ENCODE measurements around the gene PKLR. TPM values are rescaled to one million over a fixed set of nuclear protein-coding genes. Genes with fewer than 3 reads are reported as not detected.
"Not testable (repeated sequence)": the region's sequence is repeated elsewhere in the genome, so short reads cannot be mapped to it uniquely, and the experiment has no call there.

The PKLR gene
- total RNA-seq = not detected

GRCh38 chr1:155301342-155301841 lies at the start of gene PKLR:
Gene PKLR, minus strand, starts transcription at chr1:155301438. Its CDS starts 43 bp downstream, at chr1:155301395.
- peaks cover 14 to 17% of the 10 kb centered on the region in 2 donors for H3K27me3 Mint-ChIP-seq
- ATAC-seq = no peak
- no peak for DNase-seq (ENCODE audit: low spot score)
- H3K4me3 Mint-ChIP-seq = no peak within 1 kb of the TSS
- H3K9me3 Mint-ChIP-seq = no peaks in the 10 kb centered on the region
- H3K4me1 Mint-ChIP-seq (ENCODE audit: low read depth in 2 of 2) = peaks cover 0 to 3% of the 10 kb centered on the region in 2 donors
- H3K36me3 Mint-ChIP-seq = no peaks in the 10 kb centered on the region
- no peak within 1 kb of the TSS for H3K27ac Mint-ChIP-seq

DNA sequence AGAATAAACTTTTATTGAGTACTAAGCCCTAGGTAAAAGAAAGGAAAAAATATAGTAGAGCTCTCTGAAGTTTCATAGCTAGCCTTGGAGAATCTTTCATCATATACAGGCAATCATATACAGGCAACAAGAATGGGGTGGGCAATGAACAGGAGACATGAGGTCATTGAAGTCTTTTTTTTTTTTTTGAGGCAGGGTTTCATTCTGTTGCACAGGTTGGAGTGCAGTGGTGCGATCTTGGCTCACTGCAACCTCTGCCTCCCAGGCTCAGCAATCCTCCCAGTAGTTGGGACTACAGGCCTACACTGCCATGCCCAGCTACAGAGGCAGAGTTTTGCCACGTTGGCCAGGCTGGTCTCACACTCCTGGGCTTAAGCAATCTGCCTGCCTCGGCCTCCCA lies 41.6 kb upstream of the PKLR start:
- Mint-ChIP-seq H3K27ac (no peak overlapping the region), H3K27me3 (no peaks in the 10 kb centered on the region), H3K4me1 (ENCODE audit: low read depth in 2 of 2) (no peaks in the 10 kb centered on the region), H3K4me3 (no peak overlapping the region), H3K36me3 (peaks cover 44% of the 10 kb centered on the region), H3K9me3 (no peaks in the 10 kb centered on the region)
- ATAC-seq (no peak), DNase-seq (ENCODE audit: low spot score) (no peak)

- Mint-ChIP-seq H3K36me3 (peaks cover 31% of the 10 kb centered on the region), H3K4me3 (no peak overlapping the region), H3K27me3 (no peaks in the 10 kb centered on the region), H3K4me1 (ENCODE audit: low read depth in 2 of 2) (no peaks in the 10 kb centered on the region), H3K27ac (peak overlapping the region in 1 of 2 donors; percentile 8), H3K9me3 (no peaks in the 10 kb centered on the region)
- DNase-seq (ENCODE audit: low spot score) = no peak
- ATAC-seq = no peak
These were observed 38.4 kb upstream of the PKLR start for GRCh38 chr1:155339515-155340097.

DNA sequence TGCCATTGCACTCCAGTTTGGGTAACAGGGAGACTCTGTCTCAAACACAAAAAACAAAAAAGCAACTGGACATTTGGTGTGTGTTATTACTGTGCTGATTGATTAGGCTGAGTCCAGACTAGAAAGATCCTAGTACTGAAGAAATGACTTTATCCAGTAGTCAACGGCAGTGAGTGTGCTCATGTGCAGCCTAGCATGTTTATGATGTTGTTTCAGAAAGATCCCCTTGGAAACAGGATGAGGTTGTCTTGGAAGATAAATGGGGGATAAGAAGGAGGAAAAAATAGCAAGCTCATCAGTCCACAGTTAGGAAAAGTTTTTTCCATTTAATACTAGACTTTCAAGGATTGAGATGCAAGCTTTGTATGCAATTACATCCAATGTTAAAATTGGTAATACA lies 33.7 kb upstream of the PKLR start:
- Mint-ChIP-seq H3K4me1 (ENCODE audit: low read depth in 2 of 2) (peaks cover 7 to 8% of the 10 kb centered on the region in 2 donors), H3K27me3 (no peaks in the 10 kb centered on the region), H3K36me3 (peaks cover 29% of the 10 kb centered on the region), H3K4me3 (no peak overlapping the region), H3K9me3 (no peaks in the 10 kb centered on the region), H3K27ac (no peak overlapping the region)
- DNase-seq (ENCODE audit: low spot score) (no peak), ATAC-seq (no peak)

GRCh38 chr1:155329980-155330598 lies 28.9 kb upstream of the PKLR start:
- peaks cover 7% of the 10 kb centered on the region for H3K36me3 Mint-ChIP-seq

DNA sequence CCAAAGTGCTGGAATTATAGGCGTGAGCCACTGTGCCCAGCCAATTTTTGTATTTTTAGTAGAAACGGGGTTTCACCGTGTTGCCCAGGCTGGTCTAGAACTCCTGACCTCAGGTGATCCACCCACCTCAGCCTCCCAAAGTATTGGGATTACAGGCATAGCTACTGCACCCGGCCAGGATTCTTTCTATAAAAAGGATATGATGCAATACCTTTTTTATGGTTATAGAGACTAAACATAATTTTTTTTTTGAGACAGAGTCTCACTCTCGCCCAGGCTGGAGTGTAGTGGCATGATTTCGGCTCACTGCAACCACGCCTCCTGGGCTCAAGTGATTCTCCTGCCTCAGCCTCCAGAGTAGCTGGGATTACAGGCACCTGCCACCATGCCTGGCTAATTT lies 27.6 kb upstream of the PKLR start:
- H3K27ac Mint-ChIP-seq; H3K36me3 Mint-ChIP-seq; H3K9me3 Mint-ChIP-seq; ATAC-seq; DNase-seq (ENCODE audit: low spot score); H3K4me3 Mint-ChIP-seq; H3K27me3 Mint-ChIP-seq: not testable (repeated sequence)
- H3K4me1 Mint-ChIP-seq (ENCODE audit: low read depth in 2 of 2) = peaks cover 14 to 15% of the 10 kb centered on the region in 2 donors

More at GRCh38 chr1:155329980-155330598, 28.9 kb upstream of the PKLR start:
- no peak for DNase-seq (ENCODE audit: low spot score)
- no peak for ATAC-seq
- Mint-ChIP-seq H3K27ac (peak overlapping the region in 1 of 2 donors; percentile 9), H3K4me1 (ENCODE audit: low read depth in 2 of 2) (peaks cover 14 to 15% of the 10 kb centered on the region in 2 donors), H3K4me3 (no peak overlapping the region), H3K9me3 (no peaks in the 10 kb centered on the region), H3K27me3 (no peaks in the 10 kb centered on the region)

GRCh38 chr1:155327981-155328380 lies 26.7 kb upstream of the PKLR start:
- no peak for DNase-seq (ENCODE audit: low spot score)
- Mint-ChIP-seq H3K27ac (no peak overlapping the region), H3K27me3 (no peaks in the 10 kb centered on the region), H3K36me3 (peaks cover 7% of the 10 kb centered on the region), H3K4me3 (no peak overlapping the region), H3K4me1 (ENCODE audit: low read depth in 2 of 2) (peaks cover 12 to 15% of the 10 kb centered on the region in 2 donors), H3K9me3 (no peaks in the 10 kb centered on the region)
- no peak for ATAC-seq

DNA sequence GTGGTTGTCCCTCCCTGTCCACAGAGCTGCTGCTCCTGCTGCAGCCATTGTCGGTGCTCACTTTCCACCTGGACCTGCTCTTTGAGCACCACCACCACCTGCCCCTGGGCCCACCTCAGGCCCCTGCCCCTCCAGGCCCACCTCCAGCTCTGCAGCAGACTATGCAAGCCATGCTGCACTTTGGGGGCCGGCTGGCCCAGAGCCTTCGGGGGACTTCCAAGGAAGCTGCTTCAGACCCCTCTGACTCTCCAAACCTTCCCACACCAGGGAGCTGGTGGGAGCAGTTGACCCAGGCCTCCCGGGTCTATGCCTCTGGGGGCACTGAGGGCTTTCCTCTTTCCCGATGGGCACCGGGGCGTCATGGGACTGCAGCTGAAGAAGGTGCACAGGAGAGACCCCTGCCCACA lies 25.4 kb upstream of the PKLR start:
- DNase-seq (ENCODE audit: low spot score) = no peak

DNA sequence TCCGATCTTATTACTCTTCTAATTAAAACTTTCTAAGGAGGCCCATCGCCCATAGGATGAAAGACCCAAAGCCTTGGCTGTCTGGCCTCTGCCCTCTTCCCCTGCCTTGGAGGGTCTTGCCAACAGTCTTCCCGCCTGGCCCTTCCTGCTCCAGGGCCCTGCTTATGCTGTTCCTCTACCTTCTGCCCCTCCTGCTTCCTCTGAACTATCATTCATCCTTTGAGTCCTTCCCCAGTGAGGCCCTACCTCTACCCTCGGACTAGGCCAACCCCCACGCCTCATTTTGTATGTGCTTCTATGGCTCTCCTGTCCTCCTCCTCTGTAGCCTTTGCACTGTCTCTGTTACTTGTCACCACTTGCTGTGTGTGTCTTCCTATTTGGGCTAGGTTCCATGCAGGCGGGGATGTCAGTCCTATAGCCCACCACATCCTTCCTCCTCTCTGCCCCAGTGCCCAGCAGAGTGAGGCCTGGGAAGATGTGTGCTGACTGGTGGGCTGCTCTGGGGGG lies 24.8 kb upstream of the PKLR start:
- Mint-ChIP-seq H3K4me1 (ENCODE audit: low read depth in 2 of 2) (peaks cover 18 to 19% of the 10 kb centered on the region in 2 donors), H3K36me3 (peaks cover 7% of the 10 kb centered on the region), H3K4me3 (peak overlapping the region; percentile 92), H3K27ac (peak overlapping the region; percentile 18 to 32), H3K9me3 (no peaks in the 10 kb centered on the region), H3K27me3 (no peaks in the 10 kb centered on the region)
- DNase-seq (ENCODE audit: low spot score) = no peak
- ATAC-seq = no peak

More for the DNA sequence above, 25.4 kb upstream of the PKLR start:
- H3K4me3 Mint-ChIP-seq = no peak overlapping the region
- peaks cover 19% of the 10 kb centered on the region in 2 donors for H3K4me1 Mint-ChIP-seq (ENCODE audit: low read depth in 2 of 2)
- H3K27me3 Mint-ChIP-seq = no peaks in the 10 kb centered on the region
- H3K27ac Mint-ChIP-seq = peak overlapping the region in 1 of 2 donors; percentile 32
- H3K36me3 Mint-ChIP-seq = peaks cover 7% of the 10 kb centered on the region
- no peaks in the 10 kb centered on the region for H3K9me3 Mint-ChIP-seq
- ATAC-seq = no peak

- H3K4me3 Mint-ChIP-seq = peak overlapping the region; percentile 92
These were observed 24.3 kb upstream of the PKLR start for GRCh38 chr1:155325603-155325893.

GRCh38 chr1:155324717-155325602 lies 23.7 kb upstream of the PKLR start:
- Mint-ChIP-seq H3K9me3 (no peaks in the 10 kb centered on the region), H3K27ac (peak overlapping the region; percentile 18 to 44), H3K4me1 (ENCODE audit: low read depth in 2 of 2) (peaks cover 22 to 24% of the 10 kb centered on the region in 2 donors), H3K27me3 (no peaks in the 10 kb centered on the region), H3K4me3 (peak overlapping the region; percentile 92), H3K36me3 (peaks cover 3% of the 10 kb centered on the region)
- DNase-seq (ENCODE audit: low spot score) (peak; percentile 62), ATAC-seq (no peak)

More at GRCh38 chr1:155325603-155325893, 24.3 kb upstream of the PKLR start:
- DNase-seq (ENCODE audit: low spot score) (no peak), ATAC-seq (no peak)
- Mint-ChIP-seq H3K9me3 (no peaks in the 10 kb centered on the region), H3K4me1 (ENCODE audit: low read depth in 2 of 2) (peaks cover 17 to 18% of the 10 kb centered on the region in 2 donors), H3K27ac (peak overlapping the region; percentile 18 to 32), H3K36me3 (peaks cover 2% of the 10 kb centered on the region), H3K27me3 (no peaks in the 10 kb centered on the region)

DNA sequence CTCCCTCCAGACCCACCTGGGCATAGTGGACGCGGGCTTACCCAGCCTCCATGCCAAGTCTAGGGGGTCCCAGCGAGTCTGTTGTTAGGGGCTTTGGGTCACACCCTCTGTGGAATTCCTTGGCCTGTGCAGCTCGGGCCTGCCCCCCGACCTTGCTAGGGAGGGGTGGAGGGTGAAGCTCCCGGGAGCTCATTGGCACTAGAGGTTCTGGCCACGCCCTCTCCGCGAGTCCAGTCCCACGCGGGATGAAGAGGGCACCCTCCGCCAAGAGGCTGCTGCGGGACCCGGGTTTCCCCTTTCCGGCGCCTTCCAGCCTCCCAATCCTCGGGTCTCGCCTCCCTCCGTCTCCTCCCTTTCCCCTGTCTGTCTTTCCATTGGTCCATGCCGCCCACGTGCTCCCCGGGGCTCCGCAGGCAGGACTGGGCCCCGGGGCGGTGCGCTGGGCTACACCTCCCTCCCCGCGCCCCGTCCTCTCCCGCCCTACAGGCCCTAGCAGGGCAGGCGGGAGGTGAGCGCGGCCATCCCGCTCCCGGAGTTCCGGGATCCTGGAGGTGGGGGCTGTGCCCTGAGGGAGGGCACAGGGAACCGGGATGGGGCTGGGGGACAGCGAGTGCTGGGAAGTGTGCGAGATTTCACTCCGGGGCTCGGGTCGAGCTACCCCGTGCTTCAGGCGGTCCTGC lies 22.9 kb upstream of the PKLR start:
- Mint-ChIP-seq H3K4me1 (ENCODE audit: low read depth in 2 of 2) (peaks cover 27 to 29% of the 10 kb centered on the region in 2 donors), H3K36me3 (peaks cover 6% of the 10 kb centered on the region), H3K27ac (peak overlapping the region; percentile 44 to 83), H3K27me3 (no peaks in the 10 kb centered on the region), H3K4me3 (peak overlapping the region; percentile 92), H3K9me3 (no peaks in the 10 kb centered on the region)
- ATAC-seq = peak; percentile 89
- DNase-seq (ENCODE audit: low spot score) = peak; percentile 95

DNA sequence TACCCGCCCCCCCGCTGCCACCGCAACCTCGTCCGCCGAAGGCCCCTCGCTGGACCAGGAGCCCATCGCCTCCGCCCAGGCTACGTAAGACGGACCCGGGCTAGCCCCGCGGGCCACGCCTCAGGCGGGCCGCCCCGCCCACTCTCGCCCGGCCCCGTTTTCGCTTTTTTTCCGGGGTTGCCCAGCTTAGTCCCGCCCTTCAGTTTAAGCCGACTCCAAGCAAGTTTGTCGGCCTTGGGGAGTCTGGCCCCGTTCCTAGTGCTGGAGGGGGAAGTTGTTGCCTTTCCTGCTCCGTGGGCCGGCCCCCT lies 22.4 kb upstream of the PKLR start:
- H3K27ac Mint-ChIP-seq = peak overlapping the region; percentile 44 to 83
- H3K4me3 Mint-ChIP-seq = peak overlapping the region; percentile 92
- H3K4me1 Mint-ChIP-seq (ENCODE audit: low read depth in 2 of 2) = peaks cover 31 to 34% of the 10 kb centered on the region in 2 donors
- ATAC-seq (peak; percentile 79 to 84), DNase-seq (ENCODE audit: low spot score) (peak; percentile 86)
- peaks cover 11% of the 10 kb centered on the region for H3K36me3 Mint-ChIP-seq
- no peaks in the 10 kb centered on the region for H3K9me3 Mint-ChIP-seq
- H3K27me3 Mint-ChIP-seq = no peaks in the 10 kb centered on the region
